Activated CD4-positive, alpha-beta memory T cell treated with anti-CD3 and anti-CD28 coated beads for 36 hours (primary cell): ENCODE measurements around the gene GSTCD. TPM values are rescaled to one million over a fixed set of nuclear protein-coding genes. Genes with fewer than 3 reads are reported as not detected.
"Not testable (repeated sequence)": the region's sequence is repeated elsewhere in the genome, so short reads cannot be mapped to it uniquely, and the experiment has no call there.

Experiments
- CTCF ChIA-PET: fragments of 350-600 bp; sonication (Branson Sonifier 250); formaldehyde crosslinking; loops from one replicate; lab custom pipeline; 2021; ENCODE audit warnings: antibody characterized with exemption, inconsistent platforms; lab: Charles Lee
- POLR2A ChIA-PET: fragments of 350-600 bp; sonication (Branson Sonifier 250); formaldehyde crosslinking; loops from one replicate; lab custom pipeline; 2021; ENCODE audit warnings: antibody characterized with exemption; lab: Charles Lee
- DNase-seq: peaks from one replicate; pipeline ENCODE4 v3.0.0-alpha.2; 2020
- H3K27ac Mint-ChIP-seq: one replicate; pipeline ENCODE4 v1.8.0; 2021; ENCODE audit warnings: mixed read lengths
- H3K27me3 Mint-ChIP-seq: one replicate; pipeline ENCODE4 v1.8.0; 2021; ENCODE audit warnings: mixed read lengths
- H3K36me3 Mint-ChIP-seq: one replicate; pipeline ENCODE4 v1.8.0; 2021; ENCODE audit warnings: mixed read lengths
- H3K4me1 Mint-ChIP-seq: one replicate; pipeline ENCODE4 v1.8.0; 2021; ENCODE audit warnings: low read depth, mixed read lengths
- H3K4me3 Mint-ChIP-seq: one replicate; pipeline ENCODE4 v1.8.0; 2021; ENCODE audit warnings: mild to moderate bottlenecking, mixed read lengths
- H3K9me3 Mint-ChIP-seq: one replicate; pipeline ENCODE4 v1.8.0; 2021; ENCODE audit warnings: mixed read lengths
- intact Hi-C: fragments of 100-400 bp; cut with micrococcal nuclease; formaldehyde crosslinking; loops from one replicate; pipeline ENCODE4 v1.15.1; 2023
- total RNA-seq, 2 experiments: library from RNA; stranded (reverse); gene quantifications; one replicate each; pipeline ENCODE4 v1.2.3, GENCODE V29; 2021

The GSTCD gene
- total RNA-seq, 2 experiments from 2014 or later = 15.2 to 16.7 TPM

- CTCF ChIA-PET, H3K27ac Mint-ChIP-seq, H3K27me3 Mint-ChIP-seq, intact Hi-C loops, H3K4me1 Mint-ChIP-seq, DNase-seq, POLR2A ChIA-PET, H3K4me3 Mint-ChIP-seq: not testable (repeated sequence)
- Mint-ChIP-seq H3K36me3 (peaks cover 24% of the 10 kb centered on the region), H3K9me3 (peaks cover 28% of the 10 kb centered on the region)
These were observed 67.3 kb downstream of the GSTCD start for GRCh38 chr4:105775760-105776415.

DNA sequence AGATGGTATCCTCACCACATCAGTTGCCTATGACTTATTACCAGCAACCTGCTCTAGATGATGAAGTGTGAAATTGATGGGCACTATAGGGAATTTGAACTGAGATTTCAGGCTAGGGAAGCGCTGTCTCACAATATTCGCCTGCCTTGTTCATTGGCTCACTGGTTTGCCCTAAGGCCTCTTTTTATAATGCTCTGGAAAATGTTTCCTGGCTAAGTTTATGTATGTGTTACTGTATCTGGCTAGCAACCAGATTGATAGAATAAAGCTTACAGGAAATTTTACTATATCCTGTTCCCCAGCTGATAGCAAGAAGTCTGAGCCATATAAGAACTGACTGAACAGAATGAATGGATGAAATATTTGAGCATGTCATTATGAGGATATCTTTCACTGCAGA lies 71.6 kb downstream of the GSTCD start:
- CTCF ChIA-PET = no interaction called here
- intact Hi-C loops = no loop called here
- H3K9me3 Mint-ChIP-seq = no peaks in the 10 kb centered on the region

DNA sequence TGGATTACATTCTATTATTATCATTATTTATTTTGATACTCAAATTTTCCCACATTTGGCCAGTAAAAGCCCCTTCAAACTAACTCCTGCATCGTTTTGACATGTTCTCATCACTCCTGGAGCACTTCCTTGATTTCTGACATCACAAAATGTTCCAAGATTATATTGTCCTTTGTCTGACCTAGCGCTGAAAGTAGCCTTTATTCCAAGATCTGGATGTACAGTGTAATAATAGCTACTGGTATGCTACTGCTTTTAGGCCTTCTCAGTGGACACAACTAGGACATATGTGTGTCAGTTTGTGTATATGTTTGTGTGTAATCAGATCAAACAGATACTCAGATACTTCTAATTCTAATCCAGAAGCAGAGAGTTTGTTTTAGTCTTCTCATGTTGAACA lies 76.2 kb downstream of the GSTCD start:
- no peak for DNase-seq
- ChIA-PET POLR2A (no interaction called here), CTCF (no interaction called here)
- H3K4me1 Mint-ChIP-seq = no peaks in the 10 kb centered on the region
- no peaks in the 10 kb centered on the region for H3K9me3 Mint-ChIP-seq
- no peak overlapping the region for H3K27ac Mint-ChIP-seq
- no peak overlapping the region for H3K4me3 Mint-ChIP-seq
- H3K36me3 Mint-ChIP-seq = no peaks in the 10 kb centered on the region
- no peaks in the 10 kb centered on the region for H3K27me3 Mint-ChIP-seq
- intact Hi-C loops = no loop called here

More for the DNA sequence above, 71.6 kb downstream of the GSTCD start:
- Mint-ChIP-seq H3K4me1 (no peaks in the 10 kb centered on the region), H3K4me3 (no peak overlapping the region), H3K36me3 (peaks cover 2% of the 10 kb centered on the region), H3K27ac (no peak overlapping the region), H3K27me3 (no peaks in the 10 kb centered on the region)
- POLR2A ChIA-PET = no interaction called here
- no peak for DNase-seq

DNA sequence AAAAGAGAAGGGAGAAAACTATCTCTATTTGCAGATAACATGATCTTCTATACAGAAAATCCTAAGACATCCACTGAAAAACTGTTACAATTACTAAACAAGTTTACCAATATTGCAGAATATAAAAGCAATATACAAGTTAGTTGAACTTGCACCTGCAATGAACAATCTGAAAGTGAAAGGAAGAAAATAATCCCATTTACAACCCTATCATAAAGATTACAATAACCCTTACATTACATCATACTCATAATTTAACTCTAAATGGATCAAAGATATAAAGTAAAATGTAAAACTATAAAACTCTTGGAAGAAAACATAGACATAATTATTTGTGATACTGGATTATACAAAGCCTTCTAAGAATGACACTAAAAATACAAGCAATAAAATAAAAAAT lies 77.2 kb downstream of the GSTCD start:
- intact Hi-C loops = no loop called here
- CTCF ChIA-PET = no interaction called here
- Mint-ChIP-seq H3K4me3 (no peak overlapping the region), H3K9me3 (no peaks in the 10 kb centered on the region), H3K27ac (no peak overlapping the region), H3K36me3 (no peaks in the 10 kb centered on the region), H3K27me3 (no peaks in the 10 kb centered on the region), H3K4me1 (no peaks in the 10 kb centered on the region)
- POLR2A ChIA-PET = no interaction called here
- DNase-seq = no peak

GRCh38 chr4:105786748-105787147 lies 78.2 kb downstream of the GSTCD start:
- Mint-ChIP-seq H3K4me3 (no peak overlapping the region), H3K4me1 (no peaks in the 10 kb centered on the region), H3K36me3 (no peaks in the 10 kb centered on the region), H3K27me3 (no peaks in the 10 kb centered on the region), H3K27ac (no peak overlapping the region), H3K9me3 (no peaks in the 10 kb centered on the region)
- no peak for DNase-seq
- ChIA-PET POLR2A (no interaction called here), CTCF (no interaction called here)
- intact Hi-C loops = no loop called here

- Mint-ChIP-seq H3K4me1 (no peaks in the 10 kb centered on the region), H3K36me3 (peaks cover 8% of the 10 kb centered on the region), H3K27me3 (no peaks in the 10 kb centered on the region), H3K27ac (no peak overlapping the region), H3K9me3 (no peaks in the 10 kb centered on the region), H3K4me3 (no peak overlapping the region)
- DNase-seq = no peak
- intact Hi-C loops = no loop called here
- ChIA-PET POLR2A (no interaction called here), CTCF (no interaction called here)
These were observed 88.6 kb downstream of the GSTCD start for GRCh38 chr4:105797225-105797624.

DNA sequence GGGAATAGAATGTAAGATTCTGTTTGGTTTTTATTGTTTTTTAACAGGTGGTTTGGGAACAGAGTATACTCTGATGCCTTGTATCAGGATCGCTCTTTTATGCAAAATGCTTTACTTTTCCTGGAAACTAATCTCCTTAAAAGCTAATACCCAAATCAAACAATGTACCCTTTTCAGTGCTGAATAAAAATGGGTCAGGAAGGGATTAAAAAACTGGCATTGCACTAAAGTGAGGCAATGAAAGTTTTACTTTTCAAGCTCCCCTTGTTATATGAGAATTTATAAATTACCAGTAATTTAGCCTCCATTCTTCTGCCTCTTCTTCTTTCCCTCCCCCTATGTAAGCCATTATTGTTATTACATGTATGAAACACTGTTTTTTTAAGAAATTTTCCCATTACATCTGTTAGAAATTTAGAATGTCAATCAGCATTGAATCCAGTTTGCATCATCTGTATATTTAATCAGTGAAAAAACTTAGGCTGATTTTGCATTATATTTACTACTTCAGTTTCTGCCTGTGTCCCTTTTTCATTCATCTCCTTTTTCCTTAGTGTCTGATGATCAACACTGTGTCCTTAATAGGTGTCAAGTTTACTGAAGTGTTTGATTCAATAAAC lies 97.0 kb downstream of the GSTCD start:
- no peak for DNase-seq

GRCh38 chr4:105807496-105807895 lies 98.9 kb downstream of the GSTCD start:
- DNase-seq = no peak
- Mint-ChIP-seq H3K9me3 (no peaks in the 10 kb centered on the region), H3K27ac (no peak overlapping the region), H3K4me1 (peaks cover 6% of the 10 kb centered on the region), H3K27me3 (no peaks in the 10 kb centered on the region), H3K4me3 (no peak overlapping the region), H3K36me3 (no peaks in the 10 kb centered on the region)
- intact Hi-C loops = no loop called here
- ChIA-PET POLR2A (no interaction called here), CTCF (no interaction called here)

More for the DNA sequence above, 97.0 kb downstream of the GSTCD start:
- ChIA-PET POLR2A (no interaction called here), CTCF (interaction anchor here (1.5 kb wide), 1 partner anchor 14 kb away, joined by 3 read pairs; no protein-coding TSS in a partner anchor)
- no peak overlapping the region for H3K27ac Mint-ChIP-seq
- H3K4me1 Mint-ChIP-seq = peaks cover 6% of the 10 kb centered on the region
- no peaks in the 10 kb centered on the region for H3K36me3 Mint-ChIP-seq
- intact Hi-C loops = no loop called here
- no peak overlapping the region for H3K4me3 Mint-ChIP-seq
- H3K9me3 Mint-ChIP-seq = no peaks in the 10 kb centered on the region
- no peaks in the 10 kb centered on the region for H3K27me3 Mint-ChIP-seq

- intact Hi-C loops = no loop called here
- Mint-ChIP-seq H3K27me3 (no peaks in the 10 kb centered on the region), H3K4me1 (peaks cover 6% of the 10 kb centered on the region), H3K27ac (no peak overlapping the region), H3K9me3 (no peaks in the 10 kb centered on the region), H3K36me3 (no peaks in the 10 kb centered on the region), H3K4me3 (no peak overlapping the region)
- POLR2A ChIA-PET = no interaction called here
- CTCF ChIA-PET = no interaction called here
- no peak for DNase-seq
These were observed 99.6 kb downstream of the GSTCD start for GRCh38 chr4:105808030-105808749.

DNA sequence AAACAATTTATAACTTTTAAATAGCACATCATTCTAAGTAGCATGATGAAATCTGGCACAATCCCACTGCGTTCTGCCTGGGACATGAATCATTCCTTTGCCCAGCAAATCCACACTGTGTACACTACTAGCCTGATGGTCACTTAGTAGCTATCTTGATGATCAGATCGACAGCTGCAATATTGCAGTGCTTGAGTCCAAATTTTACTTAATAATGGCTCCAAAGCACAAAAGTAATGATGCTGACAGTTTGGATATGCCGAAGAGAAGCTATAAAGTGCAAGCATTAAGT lies 100.1 kb downstream of the GSTCD start:
- Mint-ChIP-seq H3K4me1 (peaks cover 6% of the 10 kb centered on the region), H3K9me3 (no peaks in the 10 kb centered on the region), H3K27ac (no peak overlapping the region), H3K4me3 (no peak overlapping the region), H3K36me3 (no peaks in the 10 kb centered on the region), H3K27me3 (no peaks in the 10 kb centered on the region)
- ChIA-PET POLR2A (no interaction called here), CTCF (no interaction called here)
- DNase-seq = no peak
- intact Hi-C loops = no loop called here

DNA sequence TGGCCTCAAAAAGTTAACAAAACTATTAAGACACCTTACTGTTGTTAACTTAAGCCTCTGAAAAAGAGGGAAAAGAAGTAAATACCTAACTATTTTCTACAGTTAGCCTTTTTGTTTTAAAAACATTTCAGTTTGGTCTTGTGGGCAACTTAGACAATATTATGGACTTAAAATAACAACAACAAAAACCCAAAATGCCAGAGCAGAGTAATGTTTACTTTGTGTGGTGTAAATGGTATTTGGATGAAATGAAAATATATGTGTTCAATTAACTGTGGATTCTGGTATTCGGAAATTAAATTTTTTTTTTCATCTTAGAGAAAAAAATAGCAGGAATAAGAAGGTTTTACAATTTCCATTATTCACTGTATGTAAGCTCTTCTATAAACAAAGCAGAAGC lies 107.1 kb downstream of the GSTCD start:
- intact Hi-C loops = no loop called here
- no peaks in the 10 kb centered on the region for H3K4me1 Mint-ChIP-seq
- no peaks in the 10 kb centered on the region for H3K27me3 Mint-ChIP-seq
- no peak overlapping the region for H3K27ac Mint-ChIP-seq
- ChIA-PET CTCF (interaction anchor here (0.5 kb wide), 1 partner anchor 554 kb away, joined by 3 read pairs; no protein-coding TSS in a partner anchor), POLR2A (no interaction called here)
- no peaks in the 10 kb centered on the region for H3K9me3 Mint-ChIP-seq
- no peaks in the 10 kb centered on the region for H3K36me3 Mint-ChIP-seq
- no peak for DNase-seq
- no peak overlapping the region for H3K4me3 Mint-ChIP-seq

- Mint-ChIP-seq H3K27me3 (no peaks in the 10 kb centered on the region), H3K4me1 (no peaks in the 10 kb centered on the region), H3K27ac (no peak overlapping the region), H3K4me3 (no peak overlapping the region), H3K9me3 (no peaks in the 10 kb centered on the region), H3K36me3 (peaks cover 11% of the 10 kb centered on the region)
- ChIA-PET POLR2A (no interaction called here), CTCF (no interaction called here)
- DNase-seq = no peak
- intact Hi-C loops = no loop called here
These were observed 113.5 kb downstream of the GSTCD start for GRCh38 chr4:105822061-105822460.

- no peak overlapping the region for H3K27ac Mint-ChIP-seq
- CTCF ChIA-PET = no interaction called here
- DNase-seq = no peak
- POLR2A ChIA-PET = no interaction called here
- no peaks in the 10 kb centered on the region for H3K27me3 Mint-ChIP-seq
- intact Hi-C loops = no loop called here
- H3K9me3 Mint-ChIP-seq = no peaks in the 10 kb centered on the region
- H3K4me1 Mint-ChIP-seq = no peaks in the 10 kb centered on the region
- H3K4me3 Mint-ChIP-seq = no peak overlapping the region
- peaks cover 22% of the 10 kb centered on the region for H3K36me3 Mint-ChIP-seq
These were observed 119.5 kb downstream of the GSTCD start for GRCh38 chr4:105828074-105828473.
